OCI-LY7 (cell line): ENCODE results near the gene TRIM61.

ENCODE experiments used
- EZH2phosphoT487 ChIP-seq: fragments of 200-600 bp; sonication (generic); IDR thresholded peaks from 2 replicates; pipeline ENCODE4 v1.6.1; 2018; ENCODE audit warnings: low read depth, borderline replicate concordance, mild to moderate bottlenecking, mixed run types, antibody characterized with exemption, low read length, moderate library complexity, mixed read lengths
- TF ChIP-seq, protein P1 (sequence below): fragments of 200-600 bp; sonication (generic); conservative IDR thresholded peaks from 2 replicates; pipeline ENCODE4 v1.5.1; 2014; ENCODE audit warnings: mild to moderate bottlenecking, antibody characterized with exemption, low read length, moderate library complexity, mixed read lengths

DNA sequence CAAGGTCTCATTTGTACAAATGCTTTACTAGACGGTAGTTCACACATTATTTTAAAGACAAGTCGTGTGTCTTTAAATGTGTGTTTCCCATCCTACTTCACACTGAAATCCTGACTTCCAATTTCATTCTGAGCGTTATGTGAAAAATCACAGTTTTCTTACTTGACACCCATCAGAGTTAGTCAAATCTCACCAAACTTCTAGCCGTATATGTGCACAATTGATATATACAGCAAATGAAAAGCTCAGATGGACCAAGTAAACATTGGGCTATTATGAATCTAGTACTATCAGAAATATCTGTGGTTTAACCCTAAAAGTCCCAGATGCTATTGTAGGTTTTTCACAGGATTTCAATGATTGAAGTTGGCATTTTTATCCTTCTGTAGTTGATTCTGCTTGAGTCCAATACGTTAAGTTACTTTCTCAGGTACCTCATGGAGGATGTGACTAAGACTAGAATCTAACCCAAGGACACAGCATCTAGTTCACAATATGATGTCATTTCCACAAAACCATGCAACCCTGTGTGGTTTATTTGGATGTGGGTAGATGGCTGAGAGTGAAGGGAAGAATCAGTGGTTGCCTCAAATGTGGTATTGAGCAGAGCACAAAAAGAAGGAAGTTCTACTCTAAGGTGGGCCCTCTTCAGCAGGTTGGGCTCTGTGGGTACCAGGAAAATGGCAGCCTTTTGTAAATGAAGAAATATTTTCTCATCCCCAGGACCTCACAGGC, 32.2 kb upstream of the TRIM61 start:
- TF ChIP-seq, protein P1, sequence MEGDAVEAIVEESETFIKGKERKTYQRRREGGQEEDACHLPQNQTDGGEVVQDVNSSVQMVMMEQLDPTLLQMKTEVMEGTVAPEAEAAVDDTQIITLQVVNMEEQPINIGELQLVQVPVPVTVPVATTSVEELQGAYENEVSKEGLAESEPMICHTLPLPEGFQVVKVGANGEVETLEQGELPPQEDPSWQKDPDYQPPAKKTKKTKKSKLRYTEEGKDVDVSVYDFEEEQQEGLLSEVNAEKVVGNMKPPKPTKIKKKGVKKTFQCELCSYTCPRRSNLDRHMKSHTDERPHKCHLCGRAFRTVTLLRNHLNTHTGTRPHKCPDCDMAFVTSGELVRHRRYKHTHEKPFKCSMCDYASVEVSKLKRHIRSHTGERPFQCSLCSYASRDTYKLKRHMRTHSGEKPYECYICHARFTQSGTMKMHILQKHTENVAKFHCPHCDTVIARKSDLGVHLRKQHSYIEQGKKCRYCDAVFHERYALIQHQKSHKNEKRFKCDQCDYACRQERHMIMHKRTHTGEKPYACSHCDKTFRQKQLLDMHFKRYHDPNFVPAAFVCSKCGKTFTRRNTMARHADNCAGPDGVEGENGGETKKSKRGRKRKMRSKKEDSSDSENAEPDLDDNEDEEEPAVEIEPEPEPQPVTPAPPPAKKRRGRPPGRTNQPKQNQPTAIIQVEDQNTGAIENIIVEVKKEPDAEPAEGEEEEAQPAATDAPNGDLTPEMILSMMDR: no peak
- no peak for TF ChIP-seq EZH2phosphoT487
